ENCODE data around the gene ZFP2.

The ZFP2 gene

GRCh38 chr5:178940569-178941360 is 45.1 kb downstream of the ZFP2 start, which contains the start of gene ZNF454:
TSS of gene ZNF454 (plus strand) at chr5:178941198. CDS start at chr5:178942792, 1,594 bp downstream.
- no peak within 1 kb of the TSS for H2AFZ ChIP-seq (ENCODE audit: low read length)
- no peaks in the 10 kb centered on the region for H3K9me2 ChIP-seq (replicated peaks; ENCODE audit: low read depth, low read length)
- no peaks in the 10 kb centered on the region for H3F3A ChIP-seq (ENCODE audit: low read depth)
- H3K4me3 ChIP-seq (ENCODE audit: low read length, poor library complexity, severe bottlenecking): no peak within 1 kb of the TSS
- H3K9me3 ChIP-seq (ENCODE audit: insufficient read depth, low read depth, low read length): no peaks in the 10 kb centered on the region
- H3K79me2 ChIP-seq (ENCODE audit: insufficient read depth, low read length): no peaks in the 10 kb centered on the region
- no peaks in the 10 kb centered on the region for H3K27me3 ChIP-seq (ENCODE audit: insufficient read depth, low read length, poor library complexity, severe bottlenecking)
- H3K4me2 ChIP-seq (ENCODE audit: low read depth, low read length, poor library complexity, severe bottlenecking): no peak within 1 kb of the TSS
- no peak within 1 kb of the TSS for H3K9ac ChIP-seq (ENCODE audit: low read depth, low read length, poor library complexity, severe bottlenecking)
- H3K36me3 ChIP-seq (ENCODE audit: insufficient read depth, low read length): no peaks in the 10 kb centered on the region
- no peaks in the 10 kb centered on the region for H4K20me1 ChIP-seq (ENCODE audit: insufficient read depth, low read length, poor library complexity, severe bottlenecking)
- H3K4me1 ChIP-seq (ENCODE audit: insufficient read depth, low read length, poor library complexity, severe bottlenecking): no peaks in the 10 kb centered on the region
- TF ChIP-seq EZH2phosphoT487 (IDR thresholded peaks at IDR 0.05; ENCODE audit: borderline replicate concordance) (no peak), CTCF (conservative IDR thresholded peaks at IDR 0.05; ENCODE audit: low read length) (no peak)

GRCh38 chr5:178941361-178941760 is 45.6 kb downstream of the ZFP2 start:
- Histone ChIP-seq H3K4me1 (ENCODE audit: insufficient read depth, low read length, poor library complexity, severe bottlenecking) (no peaks in the 10 kb centered on the region), H3K9me2 (replicated peaks; ENCODE audit: low read depth, low read length) (no peaks in the 10 kb centered on the region), H3K79me2 (ENCODE audit: insufficient read depth, low read length) (no peaks in the 10 kb centered on the region), H2AFZ (ENCODE audit: low read length) (no peak overlapping the region), H3K9ac (ENCODE audit: low read depth, low read length, poor library complexity, severe bottlenecking) (no peak overlapping the region), H4K20me1 (ENCODE audit: insufficient read depth, low read length, poor library complexity, severe bottlenecking) (no peaks in the 10 kb centered on the region), H3K4me2 (ENCODE audit: low read depth, low read length, poor library complexity, severe bottlenecking) (no peak overlapping the region), H3K4me3 (ENCODE audit: low read length, poor library complexity, severe bottlenecking) (no peak overlapping the region), H3K36me3 (ENCODE audit: insufficient read depth, low read length) (no peaks in the 10 kb centered on the region), H3K9me3 (ENCODE audit: insufficient read depth, low read depth, low read length) (no peaks in the 10 kb centered on the region), H3K27me3 (ENCODE audit: insufficient read depth, low read length, poor library complexity, severe bottlenecking) (no peaks in the 10 kb centered on the region), H3F3A (ENCODE audit: low read depth) (no peaks in the 10 kb centered on the region)
- TF ChIP-seq EZH2phosphoT487 (IDR thresholded peaks at IDR 0.05; ENCODE audit: borderline replicate concordance): no peak
- TF ChIP-seq CTCF (conservative IDR thresholded peaks at IDR 0.05; ENCODE audit: low read length): no peak

- H3K9me2 ChIP-seq (replicated peaks; ENCODE audit: low read depth, low read length): no peaks in the 10 kb centered on the region
Observed at GRCh38 chr5:178965465-178966055, 69.8 kb downstream of the ZFP2 start.

More at GRCh38 chr5:178965465-178966055, 69.8 kb downstream of the ZFP2 start:
- TF ChIP-seq CTCF (conservative IDR thresholded peaks at IDR 0.05; ENCODE audit: low read length) (no peak), EZH2phosphoT487 (IDR thresholded peaks at IDR 0.05; ENCODE audit: borderline replicate concordance) (no peak)
- no peaks in the 10 kb centered on the region for H4K20me1 ChIP-seq (ENCODE audit: insufficient read depth, low read length, poor library complexity, severe bottlenecking)
- no peak overlapping the region for H3K4me2 ChIP-seq (ENCODE audit: low read depth, low read length, poor library complexity, severe bottlenecking)
- H3F3A ChIP-seq (ENCODE audit: low read depth): no peaks in the 10 kb centered on the region
- H3K4me1 ChIP-seq (ENCODE audit: insufficient read depth, low read length, poor library complexity, severe bottlenecking): no peaks in the 10 kb centered on the region
- H3K36me3 ChIP-seq (ENCODE audit: insufficient read depth, low read length): no peaks in the 10 kb centered on the region
- H2AFZ ChIP-seq (ENCODE audit: low read length): no peak overlapping the region
- no peaks in the 10 kb centered on the region for H3K79me2 ChIP-seq (ENCODE audit: insufficient read depth, low read length)
- no peaks in the 10 kb centered on the region for H3K27me3 ChIP-seq (ENCODE audit: insufficient read depth, low read length, poor library complexity, severe bottlenecking)
- H3K9ac ChIP-seq (ENCODE audit: low read depth, low read length, poor library complexity, severe bottlenecking): no peak overlapping the region
- H3K4me3 ChIP-seq (ENCODE audit: low read length, poor library complexity, severe bottlenecking): no peak overlapping the region
- no peaks in the 10 kb centered on the region for H3K9me3 ChIP-seq (ENCODE audit: insufficient read depth, low read depth, low read length)

Measured in Loucy (cell line).